SK-N-SH (cell line): ENCODE measurements around the gene SURF4. TPM values are rescaled to one million over a fixed set of nuclear protein-coding genes. Genes with fewer than 3 reads are reported as not detected.

Experiments used
- CTCF ChIA-PET: fragments of 300-600, 350-600 bp; formaldehyde crosslinking; extraction: SDS; loops from one replicate; lab custom pipeline; 2021; lab: Yijun Ruan, JAX
- POLR2A ChIA-PET: fragments of 350-600 bp; sonication (Branson Sonifier 250); formaldehyde crosslinking; extraction: SDS; loops from one replicate; lab custom pipeline; 2020; ENCODE audit warnings: antibody characterized with exemption, inconsistent platforms; lab: Yijun Ruan, JAX
- DNase-seq: peaks from one replicate; pipeline ENCODE4 v3.0.0; 2012
- H2AFZ ChIP-seq: fragments of 200-600 bp; sonication (generic); 2 replicates; pipeline ENCODE4 v1.8.1; 2016; ENCODE audit warnings: antibody characterized with exemption, mild to moderate bottlenecking, low read depth
- H3F3A ChIP-seq: fragments of 200-600 bp; sonication (generic); replicated peaks from 2 replicates; pipeline ENCODE3; 2016; ENCODE audit warnings: antibody characterized with exemption, mild to moderate bottlenecking; ENCODE audit not compliant: insufficient read depth
- H3K27ac ChIP-seq, 2 experiments: fragments of 200-500 bp in 1 of 2; fragments of 200-600 bp in 1 of 2; sonication (Bioruptor generic) in 1 of 2; sonication (generic), shearing (Covaris generic) in 1 of 2; 2 replicates each; pipeline versions ENCODE4 v1.5.1 to v1.6.1; 2014 to 2016; ENCODE audit warnings: low read depth in 2 of 2, inconsistent platforms in 1 of 2, low read length in 1 of 2, mild to moderate bottlenecking in 1 of 2, mixed read lengths in 1 of 2
- H3K27me3 ChIP-seq: fragments of 200-600 bp; sonication (generic), shearing (Covaris generic); 2 replicates; pipeline ENCODE4 v1.6.1; 2016; ENCODE audit warnings: mixed run types; ENCODE audit not compliant: insufficient read depth
- H3K36me3 ChIP-seq, 2 experiments: fragments of 200-500 bp in 1 of 2; fragments of 200-600 bp in 1 of 2; sonication (Bioruptor generic) in 1 of 2; sonication (generic) in 1 of 2; replicated peaks in 1 of 2; 2 replicates each; pipeline versions ENCODE3 to v1.5.1; 2014 to 2016; ENCODE audit warnings: low read length in 1 of 2, mild to moderate bottlenecking in 1 of 2; ENCODE audit not compliant: insufficient read depth in 2 of 2, control insufficient read depth in 1 of 2
- H3K4me1 ChIP-seq, 2 experiments: fragments of 200-500 bp in 1 of 2; fragments of 200-600 bp in 1 of 2; sonication (Bioruptor generic) in 1 of 2; sonication (generic), shearing (Covaris generic) in 1 of 2; 2 replicates each; pipeline versions ENCODE4 v1.5.1 to v1.6.1; 2014 to 2016; ENCODE audit warnings: low read depth in 1 of 2, low read length in 1 of 2, mixed run types in 1 of 2; ENCODE audit not compliant: insufficient read depth in 2 of 2, control insufficient read depth in 1 of 2
- H3K4me2 ChIP-seq: fragments of 200-600 bp; sonication (generic), shearing (Covaris generic); 2 replicates; pipeline ENCODE4 v1.6.1; 2017; ENCODE audit warnings: mixed run types
- H3K4me3 ChIP-seq, 2 experiments: fragments of 200-500 bp in 1 of 2; fragments of 200-600 bp in 1 of 2; sonication (Bioruptor generic) in 1 of 2; sonication (generic), shearing (Covaris generic) in 1 of 2; 2 replicates each; pipeline versions ENCODE4 v1.5.1 to v1.8.1; 2014 to 2016; ENCODE audit warnings: low read depth in 2 of 2, inconsistent platforms in 1 of 2, low read length in 1 of 2, mild to moderate bottlenecking in 1 of 2, mixed read lengths in 1 of 2, moderate library complexity in 1 of 2
- H3K79me2 ChIP-seq: fragments of 200-600 bp; sonication (generic); 2 replicates; pipeline ENCODE4 v1.8.1; 2017; ENCODE audit warnings: mild to moderate bottlenecking; ENCODE audit not compliant: insufficient read depth
- H3K9ac ChIP-seq: fragments of 200-600 bp; sonication (generic); 2 replicates; pipeline ENCODE4 v1.6.1; 2017; ENCODE audit warnings: mixed run types
- H3K9me2 ChIP-seq: fragments of 200-600 bp; sonication (generic); 2 replicates; pipeline ENCODE4 v1.6.1; 2017; ENCODE audit warnings: mixed run types
- H3K9me3 ChIP-seq: fragments of 200-600 bp; sonication (generic); 2 replicates; pipeline ENCODE4 v1.6.1; 2017; ENCODE audit warnings: mixed run types, mild to moderate bottlenecking, moderate library complexity
- H4K20me1 ChIP-seq: fragments of 200-600 bp; sonication (generic); 2 replicates; pipeline ENCODE4 v1.6.1; 2017; ENCODE audit warnings: mild to moderate bottlenecking, mixed run types; ENCODE audit not compliant: insufficient read depth
- CHD2 ChIP-seq: fragments of 150-350 bp; IDR thresholded peaks from 2 replicates; pipeline ENCODE4 v1.6.1; 2018; ENCODE audit warnings: low read length; ENCODE audit not compliant: partially characterized antibody
- EZH2phosphoT487 ChIP-seq: fragments of 200-600 bp; sonication (generic); IDR thresholded peaks from 2 replicates; pipeline ENCODE4 v1.6.1; 2017; ENCODE audit warnings: low read depth, mixed run types, mild to moderate bottlenecking, antibody characterized with exemption, moderate library complexity, borderline replicate concordance
- IRF3 ChIP-seq: fragments of 150-350 bp; IDR thresholded peaks from 2 replicates; pipeline ENCODE4 v1.6.1; 2016; ENCODE audit warnings: mild to moderate bottlenecking, low read depth, low read length
- JUND ChIP-seq: IDR thresholded peaks from 2 replicates; pipeline ENCODE4 v1.4.0; 2012
- MXI1 ChIP-seq: IDR thresholded peaks from 2 replicates; pipeline ENCODE4 v1.6.1; 2012; ENCODE audit warnings: mild to moderate bottlenecking, low read depth, low read length, improper control_type of control experiment
- PBX3 ChIP-seq: IDR thresholded peaks from 2 replicates; pipeline ENCODE4; 2012
- POLR2AphosphoS5 ChIP-seq: IDR thresholded peaks from 2 replicates; pipeline ENCODE4 v1.6.1; 2012; ENCODE audit warnings: low read depth, low read length
- RCOR1 ChIP-seq: fragments of 150-350 bp; IDR thresholded peaks from 2 replicates; pipeline ENCODE4 v1.6.1; 2017; ENCODE audit warnings: antibody characterized with exemption, low read length
- REST ChIP-seq: IDR thresholded peaks from 2 replicates; pipeline ENCODE4 v1.6.1; 2012; ENCODE audit warnings: mild to moderate bottlenecking, low read depth, low read length, moderate library complexity
- RFX5 ChIP-seq: IDR thresholded peaks from 2 replicates; pipeline ENCODE4 v1.6.1; 2012; ENCODE audit warnings: mild to moderate bottlenecking, improper control_type of control experiment, low read length
- TCF12 ChIP-seq: IDR thresholded peaks from 2 replicates; pipeline ENCODE4 v1.4.0; 2012
- TEAD4 ChIP-seq: IDR thresholded peaks from 2 replicates; pipeline ENCODE4 v1.4.0; 2012; ENCODE audit warnings: mild to moderate bottlenecking, borderline replicate concordance; ENCODE audit not compliant: insufficient read depth
- WGBS: methylation state at CpG from one replicate; pipeline ENCODE4 v1.1.6; 2017; ENCODE audit warnings: low lambda C conversion rate; 5-methylcytosine and 5-hydroxymethylcytosine counted together
- polyA plus RNA-seq, 3 experiments: library from polyadenylated mRNA; depleted of rRNA; stranded (reverse); fragments of >200 nt; gene quantifications; 2 replicates each; pipeline ENCODE4 v1.2.3, GENCODE V29; 2012
- TF ChIP-seq, protein P1 (sequence below): fragments of 200-600 bp; sonication (generic); IDR thresholded peaks from 2 replicates; pipeline ENCODE4 v1.6.1; 2017; ENCODE audit warnings: antibody characterized with exemption, mild to moderate bottlenecking, moderate library complexity
- TF ChIP-seq, protein P2 (sequence below): IDR thresholded peaks from 2 replicates; pipeline ENCODE4 v1.4.0; 2012; ENCODE audit warnings: low read depth, borderline replicate concordance
- TF ChIP-seq, protein P3 (sequence below): IDR thresholded peaks from 2 replicates; pipeline ENCODE4 v1.4.0; 2012; ENCODE audit warnings: low read depth
- TF ChIP-seq, protein P4 (sequence below): IDR thresholded peaks from 2 replicates; pipeline ENCODE4 v1.4.0; 2012; ENCODE audit warnings: low read depth, borderline replicate concordance

Gene SURF4
- polyA plus RNA-seq, 1 of the 3 experiments (the other 2 are of a cell fraction): 165 TPM

- TF ChIP-seq MXI1 (no peak), RFX5 (no peak), EZH2phosphoT487 (no peak), RCOR1 (no peak), PBX3 (no peak), POLR2AphosphoS5 (peak; percentile 47; the same call in 1 of the 2 replicates), REST (no peak), CHD2 (peak; percentile 25)
- TF ChIP-seq, protein P1, sequence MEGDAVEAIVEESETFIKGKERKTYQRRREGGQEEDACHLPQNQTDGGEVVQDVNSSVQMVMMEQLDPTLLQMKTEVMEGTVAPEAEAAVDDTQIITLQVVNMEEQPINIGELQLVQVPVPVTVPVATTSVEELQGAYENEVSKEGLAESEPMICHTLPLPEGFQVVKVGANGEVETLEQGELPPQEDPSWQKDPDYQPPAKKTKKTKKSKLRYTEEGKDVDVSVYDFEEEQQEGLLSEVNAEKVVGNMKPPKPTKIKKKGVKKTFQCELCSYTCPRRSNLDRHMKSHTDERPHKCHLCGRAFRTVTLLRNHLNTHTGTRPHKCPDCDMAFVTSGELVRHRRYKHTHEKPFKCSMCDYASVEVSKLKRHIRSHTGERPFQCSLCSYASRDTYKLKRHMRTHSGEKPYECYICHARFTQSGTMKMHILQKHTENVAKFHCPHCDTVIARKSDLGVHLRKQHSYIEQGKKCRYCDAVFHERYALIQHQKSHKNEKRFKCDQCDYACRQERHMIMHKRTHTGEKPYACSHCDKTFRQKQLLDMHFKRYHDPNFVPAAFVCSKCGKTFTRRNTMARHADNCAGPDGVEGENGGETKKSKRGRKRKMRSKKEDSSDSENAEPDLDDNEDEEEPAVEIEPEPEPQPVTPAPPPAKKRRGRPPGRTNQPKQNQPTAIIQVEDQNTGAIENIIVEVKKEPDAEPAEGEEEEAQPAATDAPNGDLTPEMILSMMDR: peak; percentile 64
These were observed 23.8 kb downstream of the SURF4 start (continued) for GRCh38 chr9:133351908-133352634.

DNA sequence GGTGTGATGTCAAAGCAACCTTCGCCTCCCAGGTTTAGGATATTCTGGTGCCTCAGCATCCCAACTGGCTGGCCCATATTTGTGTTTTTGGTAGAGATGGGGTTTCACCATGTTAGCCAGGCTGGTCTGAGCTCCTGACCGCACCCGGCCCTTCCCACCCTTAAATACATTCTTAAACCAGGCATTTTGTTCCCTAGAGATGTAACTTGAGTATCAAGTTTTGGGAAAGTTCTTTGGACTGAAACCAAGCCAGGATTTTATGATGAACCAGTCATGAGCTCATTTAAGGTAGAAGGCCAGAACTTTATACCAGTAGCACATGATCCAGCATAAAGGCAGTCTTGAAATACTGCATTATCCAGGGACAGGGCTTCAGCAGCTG, 24.3 kb downstream of the SURF4 start:
- H3K36me3 ChIP-seq: peaks cover 36 to 57% of the 10 kb centered on the region in 2 experiments
- DNase-seq: no peak
- H3K79me2 ChIP-seq: peaks cover 63% of the 10 kb centered on the region
- H4K20me1 ChIP-seq: peaks cover 36% of the 10 kb centered on the region
- H3K4me1 ChIP-seq: peaks cover 12 to 32% of the 10 kb centered on the region in 2 experiments; a peak in 2 of 4 replicates
- TF ChIP-seq, protein P2, sequence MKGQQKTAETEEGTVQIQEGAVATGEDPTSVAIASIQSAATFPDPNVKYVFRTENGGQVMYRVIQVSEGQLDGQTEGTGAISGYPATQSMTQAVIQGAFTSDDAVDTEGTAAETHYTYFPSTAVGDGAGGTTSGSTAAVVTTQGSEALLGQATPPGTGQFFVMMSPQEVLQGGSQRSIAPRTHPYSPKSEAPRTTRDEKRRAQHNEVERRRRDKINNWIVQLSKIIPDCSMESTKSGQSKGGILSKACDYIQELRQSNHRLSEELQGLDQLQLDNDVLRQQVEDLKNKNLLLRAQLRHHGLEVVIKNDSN: no peak
- TF ChIP-seq, protein P3, sequence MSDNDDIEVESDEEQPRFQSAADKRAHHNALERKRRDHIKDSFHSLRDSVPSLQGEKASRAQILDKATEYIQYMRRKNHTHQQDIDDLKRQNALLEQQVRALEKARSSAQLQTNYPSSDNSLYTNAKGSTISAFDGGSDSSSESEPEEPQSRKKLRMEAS: no peak
- TF ChIP-seq TCF12 (no peak), JUND (peak; percentile 4; the same call in 1 of the 2 replicates), IRF3 (no peak), TEAD4 (no peak)
- TF ChIP-seq, protein P4, sequence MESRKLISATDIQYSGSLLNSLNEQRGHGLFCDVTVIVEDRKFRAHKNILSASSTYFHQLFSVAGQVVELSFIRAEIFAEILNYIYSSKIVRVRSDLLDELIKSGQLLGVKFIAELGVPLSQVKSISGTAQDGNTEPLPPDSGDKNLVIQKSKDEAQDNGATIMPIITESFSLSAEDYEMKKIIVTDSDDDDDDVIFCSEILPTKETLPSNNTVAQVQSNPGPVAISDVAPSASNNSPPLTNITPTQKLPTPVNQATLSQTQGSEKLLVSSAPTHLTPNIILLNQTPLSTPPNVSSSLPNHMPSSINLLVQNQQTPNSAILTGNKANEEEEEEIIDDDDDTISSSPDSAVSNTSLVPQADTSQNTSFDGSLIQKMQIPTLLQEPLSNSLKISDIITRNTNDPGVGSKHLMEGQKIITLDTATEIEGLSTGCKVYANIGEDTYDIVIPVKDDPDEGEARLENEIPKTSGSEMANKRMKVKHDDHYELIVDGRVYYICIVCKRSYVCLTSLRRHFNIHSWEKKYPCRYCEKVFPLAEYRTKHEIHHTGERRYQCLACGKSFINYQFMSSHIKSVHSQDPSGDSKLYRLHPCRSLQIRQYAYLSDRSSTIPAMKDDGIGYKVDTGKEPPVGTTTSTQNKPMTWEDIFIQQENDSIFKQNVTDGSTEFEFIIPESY: no peak
- no peak overlapping the region for H3K4me3 ChIP-seq
- no peak overlapping the region for H2AFZ ChIP-seq
- POLR2A ChIA-PET: interaction anchor here (1.0 to 1.4 kb wide), 2 partner anchors 11 to 21 kb away, joined by 3 read pairs; no protein-coding TSS in a partner anchor
- H3F3A ChIP-seq: peaks cover 45% of the 10 kb centered on the region
- no peaks in the 10 kb centered on the region for H3K9me2 ChIP-seq
- 93% methylated on average over 3 of the region's 3 CpGs for WGBS
- no peak overlapping the region for H3K27ac ChIP-seq
- no peak overlapping the region for H3K9ac ChIP-seq
- CTCF ChIA-PET: interaction anchor here (0.7 to 3.1 kb wide), 7 partner anchors 9 to 166 kb away, joined by 3 to 13 read pairs (median 4); no protein-coding TSS in a partner anchor
- H3K4me2 ChIP-seq: no peak overlapping the region
- H3K9me3 ChIP-seq: no peaks in the 10 kb centered on the region
- H3K27me3 ChIP-seq: no peaks in the 10 kb centered on the region
